RWPE1 (cell line): ENCODE results near the gene TRIM66.

Experiments used
- CTCF ChIA-PET: fragments of 350-600 bp; sonication (Branson Sonifier 250); formaldehyde crosslinking; extraction: SDS; loops from one replicate; lab custom pipeline; 2021; lab: Yijun Ruan, JAX
- POLR2A ChIA-PET: fragments of 400-600 bp; formaldehyde crosslinking; extraction: SDS; loops from one replicate; lab custom pipeline; 2020; ENCODE audit warnings: antibody characterized with exemption; ENCODE audit not compliant: low non-redundant PET; lab: Yijun Ruan, JAX
- DNase-seq: peaks from one replicate; pipeline ENCODE4 v3.0.0; 2012; ENCODE audit warnings: low spot score
- H3K27ac ChIP-seq: fragments of 450-650 bp; 2 replicates; pipeline ENCODE4 v1.5.1; 2017
- TF ChIP-seq, protein P1 (sequence below): fragments of 450-650 bp; conservative IDR thresholded peaks from 2 replicates; pipeline ENCODE4 v1.5.1; 2017; ENCODE audit warnings: low read depth, mild to moderate bottlenecking

The TRIM66 gene

DNA sequence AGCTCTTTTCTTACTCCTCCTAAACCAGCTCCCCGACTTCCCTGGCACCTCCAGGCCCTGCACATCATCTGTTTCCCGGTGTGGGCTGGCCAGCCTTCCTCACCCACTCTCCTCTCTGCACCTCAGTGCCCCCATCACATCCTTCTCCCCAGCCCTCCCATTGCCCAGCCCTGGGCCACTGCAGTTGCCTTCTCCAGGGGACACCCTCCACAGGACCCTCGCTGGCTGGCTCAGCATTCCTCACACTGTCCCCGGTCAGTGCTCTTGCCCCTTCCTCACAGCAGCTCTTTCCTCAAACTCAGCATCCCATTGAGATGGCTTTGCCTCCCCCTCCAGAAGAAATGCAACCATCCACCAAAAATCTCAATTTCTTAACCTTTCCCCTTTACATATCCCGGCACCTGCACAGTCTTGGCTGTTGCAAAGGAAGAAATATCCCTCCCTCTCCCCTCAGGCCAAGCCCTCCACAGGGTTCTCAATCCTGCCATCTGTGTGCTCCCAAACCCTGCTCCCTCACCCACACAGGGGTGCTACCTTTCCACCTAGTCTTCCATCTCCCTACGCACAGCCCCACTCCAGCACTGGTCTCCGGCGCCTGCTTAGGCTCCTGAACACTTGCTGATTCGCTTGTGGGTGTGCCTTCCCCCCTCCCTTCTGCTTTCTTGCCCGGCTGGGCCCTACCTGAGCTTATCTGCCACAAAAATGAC is 19.6 kb upstream of the TRIM66 start:
- POLR2A ChIA-PET, result no interaction called here
- DNase-seq, result no peak
- TF ChIP-seq, protein P1, sequence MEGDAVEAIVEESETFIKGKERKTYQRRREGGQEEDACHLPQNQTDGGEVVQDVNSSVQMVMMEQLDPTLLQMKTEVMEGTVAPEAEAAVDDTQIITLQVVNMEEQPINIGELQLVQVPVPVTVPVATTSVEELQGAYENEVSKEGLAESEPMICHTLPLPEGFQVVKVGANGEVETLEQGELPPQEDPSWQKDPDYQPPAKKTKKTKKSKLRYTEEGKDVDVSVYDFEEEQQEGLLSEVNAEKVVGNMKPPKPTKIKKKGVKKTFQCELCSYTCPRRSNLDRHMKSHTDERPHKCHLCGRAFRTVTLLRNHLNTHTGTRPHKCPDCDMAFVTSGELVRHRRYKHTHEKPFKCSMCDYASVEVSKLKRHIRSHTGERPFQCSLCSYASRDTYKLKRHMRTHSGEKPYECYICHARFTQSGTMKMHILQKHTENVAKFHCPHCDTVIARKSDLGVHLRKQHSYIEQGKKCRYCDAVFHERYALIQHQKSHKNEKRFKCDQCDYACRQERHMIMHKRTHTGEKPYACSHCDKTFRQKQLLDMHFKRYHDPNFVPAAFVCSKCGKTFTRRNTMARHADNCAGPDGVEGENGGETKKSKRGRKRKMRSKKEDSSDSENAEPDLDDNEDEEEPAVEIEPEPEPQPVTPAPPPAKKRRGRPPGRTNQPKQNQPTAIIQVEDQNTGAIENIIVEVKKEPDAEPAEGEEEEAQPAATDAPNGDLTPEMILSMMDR, result no peak
- peak overlapping the region; percentile 35 for H3K27ac ChIP-seq
- CTCF ChIA-PET, result no interaction called here

DNA sequence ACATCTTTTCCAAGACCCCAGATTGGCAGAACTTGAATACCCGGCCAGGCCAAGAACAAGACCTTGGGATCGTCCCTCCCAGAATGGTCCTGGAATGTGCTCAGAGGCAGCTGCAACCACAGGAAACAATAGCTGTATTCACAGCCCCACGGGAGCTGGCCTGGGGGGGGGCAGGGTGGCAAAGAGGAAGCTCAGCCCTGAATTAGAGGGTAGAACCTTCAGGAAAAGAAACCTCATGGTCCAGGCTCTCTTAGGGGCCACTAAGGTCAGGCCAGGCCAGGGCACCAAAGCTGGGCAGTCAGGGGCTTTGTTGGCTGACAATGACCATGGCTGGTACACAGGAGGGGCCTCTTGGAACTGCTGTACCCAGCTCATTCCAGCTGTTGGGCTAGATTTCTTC is 17.4 kb upstream of the TRIM66 start:
- DNase-seq, result no peak
- POLR2A ChIA-PET, result no interaction called here
- TF ChIP-seq, protein P1, result no peak
- CTCF ChIA-PET, result interaction anchor here (0.5 kb wide), 1 partner anchor 81 kb away, joined by 3 read pairs; no protein-coding TSS in a partner anchor
- peak overlapping the region; percentile 48 for H3K27ac ChIP-seq

DNA sequence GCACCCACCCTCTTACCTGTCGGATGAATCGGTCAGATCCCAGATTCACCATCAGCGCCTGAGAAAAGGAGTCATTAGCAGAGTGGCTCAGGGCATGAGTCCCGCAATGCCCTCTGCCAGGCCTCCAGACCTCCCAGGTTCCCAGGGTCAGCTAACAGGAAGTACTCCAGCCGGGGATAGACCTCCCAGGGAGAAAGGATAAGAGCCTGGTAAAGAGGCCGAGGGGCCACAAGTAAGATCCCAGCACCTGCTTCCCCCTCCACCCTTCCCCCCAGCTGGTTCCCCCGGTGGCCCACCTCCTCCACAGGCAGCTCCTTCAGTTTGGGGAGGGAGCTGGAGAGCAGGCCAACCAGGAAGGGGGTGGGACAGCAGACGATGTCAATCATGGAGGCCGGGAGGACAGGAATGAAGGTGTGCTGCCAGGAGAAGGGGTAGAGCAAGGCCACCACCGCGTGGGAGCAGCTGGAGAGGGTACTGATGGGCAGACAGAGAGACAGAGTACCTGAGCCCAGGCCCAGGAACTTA is 16.5 kb upstream of the TRIM66 start:
- TF ChIP-seq, protein P1, result no peak
- no peak for DNase-seq
- H3K27ac ChIP-seq, result peak overlapping the region; percentile 48
- CTCF ChIA-PET, result interaction anchor here (0.5 to 0.6 kb wide), 2 partner anchors 82 to 429 kb away, joined by 3 read pairs; no protein-coding TSS in a partner anchor
- POLR2A ChIA-PET, result no interaction called here

DNA sequence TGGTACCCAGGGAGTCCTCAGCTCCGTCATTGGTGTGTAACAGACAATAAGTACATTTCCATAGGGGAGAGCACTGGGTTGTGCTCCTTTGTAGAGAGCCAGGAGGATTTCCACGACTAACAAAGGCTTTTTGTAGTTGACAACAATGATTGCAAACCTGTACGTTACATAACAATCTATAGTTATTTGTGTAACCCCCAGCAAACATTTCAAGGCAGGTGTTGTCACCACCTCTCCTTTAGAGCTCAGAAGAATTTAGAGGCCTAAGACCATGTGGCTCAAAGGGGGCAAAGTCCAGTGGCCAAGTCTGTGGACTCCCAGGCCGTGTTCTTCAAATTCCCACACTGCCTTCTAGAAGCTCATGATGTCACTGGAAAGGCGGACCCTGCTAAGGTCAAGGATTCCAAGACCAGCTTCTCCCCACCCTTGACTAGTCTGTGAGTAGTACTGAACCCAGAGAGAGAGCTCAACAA is 15.9 kb upstream of the TRIM66 start:
- DNase-seq, result no peak
- TF ChIP-seq, protein P1, result no peak
- peak overlapping the region; percentile 48 for H3K27ac ChIP-seq
- ChIA-PET POLR2A (no interaction called here), CTCF (no interaction called here)

DNA sequence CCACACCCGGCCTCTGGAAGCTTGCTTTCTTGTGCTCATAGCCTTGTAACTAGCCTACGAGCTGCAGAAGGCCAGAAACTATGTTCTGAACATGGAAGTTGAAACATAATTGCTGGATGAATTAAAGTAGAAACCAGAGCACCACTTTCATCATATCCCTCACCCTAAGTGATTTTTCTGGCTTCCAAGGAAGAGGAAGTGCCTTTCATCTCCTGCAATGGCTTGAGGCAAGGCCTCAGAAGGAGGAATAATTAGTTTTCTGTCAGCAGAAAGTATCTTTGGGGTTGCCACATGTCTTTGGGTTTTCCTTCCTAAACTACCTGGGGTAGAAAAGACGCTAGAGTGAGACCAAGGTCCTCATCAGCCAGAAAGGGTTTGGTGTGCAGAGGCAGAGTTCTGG is 14.6 kb upstream of the TRIM66 start:
- POLR2A ChIA-PET, result interaction anchor here (0.9 kb wide), 1 partner anchor 10 kb away, joined by 4 read pairs; no protein-coding TSS in a partner anchor
- H3K27ac ChIP-seq, result 0 out of 2 replicates have a peak overlapping the region, but pooled peaks have one; percentile 6
- DNase-seq, result no peak
- TF ChIP-seq, protein P1, result no peak
- CTCF ChIA-PET, result no interaction called here

DNA sequence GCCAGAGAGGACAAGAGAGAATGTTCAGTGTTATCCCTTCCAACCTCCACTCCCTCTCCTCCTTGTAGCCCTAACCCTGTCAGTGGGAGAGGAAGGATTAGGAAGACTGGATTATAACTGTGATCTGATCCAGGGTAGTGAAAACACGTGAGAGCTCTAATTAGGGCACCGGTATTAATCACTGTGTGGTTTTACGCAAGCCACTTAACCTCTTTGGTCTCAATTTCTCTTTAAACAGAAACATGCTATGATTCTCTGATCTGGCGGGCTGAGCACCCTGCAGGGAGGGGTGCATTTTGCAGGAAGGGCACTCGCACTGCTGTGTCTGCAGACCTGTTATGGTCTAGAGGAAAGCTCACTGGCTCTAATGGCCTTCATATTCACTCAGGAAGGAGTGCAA is 11.7 kb upstream of the TRIM66 start:
- peak overlapping the region; percentile 27 for H3K27ac ChIP-seq
- ChIA-PET CTCF (interaction anchor here (0.5 kb wide), 2 partner anchors 54 to 78 kb away, joined by 3 to 6 read pairs; no protein-coding TSS in a partner anchor), POLR2A (no interaction called here)
- no peak for DNase-seq
- TF ChIP-seq, protein P1, result no peak
